Esophagus muscularis mucosa (tissue), 4 donors: Measurements from ENCODE around the gene SIGLEC8.

Source experiments
- CTCF ChIP-seq, 3 experiments: fragments of 200-600 bp in 2 of 3; fragments of 450-650 bp in 1 of 3; sonication (generic) in 2 of 3; IDR thresholded peaks; one replicate each; pipeline ENCODE4 v1.5.1; 2017 to 2019; ENCODE audit warnings: antibody characterized with exemption in 3 of 3, mild to moderate bottlenecking in 2 of 3, moderate library complexity in 1 of 3
- EP300 ChIP-seq: sonication (generic); formaldehyde crosslinking; IDR thresholded peaks from one replicate; pipeline ENCODE4 v1.6.1; 2017; ENCODE audit warnings: antibody characterized with exemption
- POLR2A ChIP-seq: fragments of 450-650 bp; IDR thresholded peaks from one replicate; pipeline ENCODE4 v1.6.1; 2017; ENCODE audit warnings: antibody characterized with exemption, moderate library complexity, mild to moderate bottlenecking, low read depth
- POLR2AphosphoS5 ChIP-seq, 2 donors: sonication (generic); formaldehyde crosslinking; IDR thresholded peaks; one replicate each; pipeline ENCODE4 v1.6.1; 2017; ENCODE audit warnings: antibody characterized with exemption in 2 of 2

DNA sequence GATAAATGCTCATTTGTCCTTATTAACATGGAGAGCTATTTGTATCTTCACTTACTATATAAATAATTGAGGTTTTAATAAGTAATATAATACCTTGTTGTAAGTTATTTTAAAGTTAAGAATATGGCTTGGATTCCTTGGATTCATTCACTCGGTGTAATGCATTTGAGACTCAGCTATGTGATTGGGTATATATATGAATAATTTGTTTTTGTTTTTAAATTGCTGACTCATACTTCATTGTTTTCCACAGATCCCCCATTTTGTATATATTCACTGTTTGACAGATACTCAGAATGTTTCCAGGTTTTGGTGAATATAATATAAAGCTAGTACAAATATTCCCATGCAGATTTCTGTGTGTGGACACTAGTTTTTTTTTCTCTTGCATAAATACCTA lies 13.3 kb upstream of the SIGLEC8 start:
- TF ChIP-seq POLR2A, result no peak
- TF ChIP-seq CTCF (IDR thresholded peaks at IDR 0.05), result no peak
- no peak for TF ChIP-seq EP300
- no peak for TF ChIP-seq POLR2AphosphoS5 (IDR thresholded peaks at IDR 0.05)
